CD4-positive, alpha-beta T cell (primary cell): ENCODE data around the gene DNMT3L. TPM values are rescaled to one million over a fixed set of nuclear protein-coding genes. Genes with fewer than 3 reads are reported as not detected.

Source experiments
- ATAC-seq: fragments of 200-7000 bp; cut with Tn5 transposase; one replicate; pipeline ENCODE4 v1.10.0; 2022; ENCODE audit warnings: mild to moderate bottlenecking; ENCODE audit not compliant: poor library complexity
- CTCF ChIA-PET: fragments of 350-600 bp; sonication (Branson Sonifier 250); formaldehyde crosslinking; loops from one replicate; lab custom pipeline; 2021; ENCODE audit warnings: antibody characterized with exemption, inconsistent platforms; lab: Charles Lee
- POLR2A ChIA-PET: fragments of 350-600 bp; sonication (Branson Sonifier 250); formaldehyde crosslinking; loops from one replicate; lab custom pipeline; 2021; ENCODE audit warnings: antibody characterized with exemption, inconsistent platforms; lab: Charles Lee
- DNase-seq, 14 experiments: peaks; one replicate each; pipeline ENCODE4 v3.0.0-alpha.2; 2013 to 2020; ENCODE audit warnings: mixed read lengths in 2 of 14
- H3K27ac ChIP-seq, 2 donors: one replicate each; pipeline versions ENCODE4 v1.5.1 to v1.7.0; 2013; ENCODE audit warnings: low read length in 2 of 2, low read depth in 1 of 2, mild to moderate bottlenecking in 1 of 2
- H3K27me3 ChIP-seq, 2 experiments: 1 replicate in 1 of 2; 2 replicates in 1 of 2; pipeline versions ENCODE4 v1.6.1 to v1.7.0; 2013; ENCODE audit warnings: low read length in 2 of 2, control low read depth in 1 of 2, mild to moderate bottlenecking in 1 of 2, moderate library complexity in 1 of 2; ENCODE audit not compliant: insufficient read depth in 2 of 2, control insufficient read depth in 1 of 2
- H3K36me3 ChIP-seq: one replicate; pipeline ENCODE4 v1.6.1; 2013; ENCODE audit warnings: low read length, control low read depth; ENCODE audit not compliant: insufficient read depth
- H3K4me1 ChIP-seq: one replicate; pipeline ENCODE4 v1.6.1; 2013; ENCODE audit warnings: low read length, control low read depth; ENCODE audit not compliant: insufficient read depth
- H3K4me3 ChIP-seq: one replicate; pipeline ENCODE4 v1.5.1; 2013; ENCODE audit warnings: mild to moderate bottlenecking, low read length, moderate library complexity
- H3K9me3 ChIP-seq, 2 experiments: 1 replicate in 1 of 2; 2 replicates in 1 of 2; pipeline versions ENCODE4 v1.6.1 to v1.7.0; 2013; ENCODE audit warnings: low read length in 2 of 2, mild to moderate bottlenecking in 2 of 2, control low read depth in 1 of 2, moderate library complexity in 1 of 2; ENCODE audit not compliant: control insufficient read depth in 1 of 2, insufficient read depth in 1 of 2
- H3K27ac Mint-ChIP-seq: one replicate; pipeline ENCODE4 v1.8.0; 2020; ENCODE audit warnings: mixed read lengths
- H3K27me3 Mint-ChIP-seq: one replicate; pipeline ENCODE4 v1.8.0; 2021; ENCODE audit warnings: mixed read lengths
- H3K36me3 Mint-ChIP-seq: one replicate; pipeline ENCODE4 v1.8.0; 2021; ENCODE audit warnings: low read depth, mixed read lengths
- H3K4me1 Mint-ChIP-seq: one replicate; pipeline ENCODE4 v1.8.0; 2021; ENCODE audit warnings: low read depth, mixed read lengths
- H3K4me3 Mint-ChIP-seq: one replicate; pipeline ENCODE4 v1.8.0; 2020; ENCODE audit warnings: mild to moderate bottlenecking, mixed read lengths
- H3K9me3 Mint-ChIP-seq: one replicate; pipeline ENCODE4 v1.8.0; 2020; ENCODE audit warnings: mixed read lengths
- intact Hi-C, 2 experiments: fragments of 100-400 bp; cut with DNase I in 1 of 2; cut with micrococcal nuclease in 1 of 2; formaldehyde crosslinking; loops; one replicate each; pipeline versions ENCODE4 v1.15.1 to v1.9.0; 2023 to 2025; cut with DNase I, micrococcal nuclease
- total RNA-seq, 174 experiments: library from RNA in 2 of 174; stranded (reverse) in 2 of 174; gene quantifications; one replicate each; pipeline ENCODE4 v1.2.3 and lab custom pipeline; 2021 to 2026
- TF ChIP-seq, protein P1 (sequence below): fragments of 200-600 bp; IDR thresholded peaks from one replicate; pipeline ENCODE4 v1.8.0; 2022; ENCODE audit warnings: antibody characterized with exemption, mild to moderate bottlenecking

DNMT3L gene
- total RNA-seq, 2 experiments from 2014 or later, result not detected

DNA sequence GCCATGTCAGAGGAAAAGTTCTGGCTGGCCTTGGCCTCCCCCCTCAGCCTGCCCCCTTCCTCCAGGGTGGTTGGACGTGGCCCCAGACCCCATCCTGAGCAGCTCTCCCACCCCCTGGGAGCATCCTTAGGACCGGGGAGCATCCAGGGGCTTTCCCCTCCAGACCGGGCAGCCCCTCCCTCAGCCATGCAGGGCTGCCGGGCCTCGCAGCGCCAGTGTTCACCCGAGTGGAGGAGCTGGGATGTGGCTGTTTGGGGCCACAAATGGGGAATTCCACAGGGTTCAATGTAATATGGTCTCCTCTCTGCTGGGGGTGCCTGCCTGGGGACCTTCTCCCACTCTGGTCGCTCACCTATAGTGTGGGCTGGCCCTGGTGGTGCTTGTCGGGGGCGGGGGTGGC is 33.9 kb upstream of the DNMT3L start:
- TF ChIP-seq, protein P1, sequence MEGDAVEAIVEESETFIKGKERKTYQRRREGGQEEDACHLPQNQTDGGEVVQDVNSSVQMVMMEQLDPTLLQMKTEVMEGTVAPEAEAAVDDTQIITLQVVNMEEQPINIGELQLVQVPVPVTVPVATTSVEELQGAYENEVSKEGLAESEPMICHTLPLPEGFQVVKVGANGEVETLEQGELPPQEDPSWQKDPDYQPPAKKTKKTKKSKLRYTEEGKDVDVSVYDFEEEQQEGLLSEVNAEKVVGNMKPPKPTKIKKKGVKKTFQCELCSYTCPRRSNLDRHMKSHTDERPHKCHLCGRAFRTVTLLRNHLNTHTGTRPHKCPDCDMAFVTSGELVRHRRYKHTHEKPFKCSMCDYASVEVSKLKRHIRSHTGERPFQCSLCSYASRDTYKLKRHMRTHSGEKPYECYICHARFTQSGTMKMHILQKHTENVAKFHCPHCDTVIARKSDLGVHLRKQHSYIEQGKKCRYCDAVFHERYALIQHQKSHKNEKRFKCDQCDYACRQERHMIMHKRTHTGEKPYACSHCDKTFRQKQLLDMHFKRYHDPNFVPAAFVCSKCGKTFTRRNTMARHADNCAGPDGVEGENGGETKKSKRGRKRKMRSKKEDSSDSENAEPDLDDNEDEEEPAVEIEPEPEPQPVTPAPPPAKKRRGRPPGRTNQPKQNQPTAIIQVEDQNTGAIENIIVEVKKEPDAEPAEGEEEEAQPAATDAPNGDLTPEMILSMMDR, result no peak
- no peak overlapping the region for H3K27ac ChIP-seq

DNA sequence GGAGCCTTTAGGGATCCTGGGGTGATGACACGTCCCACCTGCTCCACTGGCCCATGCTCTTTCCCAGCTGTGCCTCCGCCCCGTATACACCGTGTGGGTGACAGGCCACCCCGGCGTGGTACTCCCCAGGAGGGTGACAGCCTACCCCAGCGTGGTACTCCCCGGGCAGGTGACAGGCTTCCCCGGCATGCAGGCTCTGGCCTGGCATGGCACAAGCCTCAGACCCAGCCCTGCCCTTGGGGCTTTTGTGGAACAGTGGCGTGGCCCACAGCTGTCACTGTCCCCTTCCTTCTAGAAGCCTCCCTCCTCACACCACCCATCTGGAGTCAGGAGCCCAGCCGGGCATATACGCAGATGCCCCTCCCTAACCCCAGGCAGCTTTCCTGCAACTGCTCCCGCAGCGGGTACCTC is 33.5 kb upstream of the DNMT3L start:
- Mint-ChIP-seq H3K9me3 (no peaks in the 10 kb centered on the region), H3K4me1 (peaks cover 31% of the 10 kb centered on the region), H3K27me3 (no peaks in the 10 kb centered on the region), H3K27ac (peak overlapping the region; percentile 83), H3K4me3 (peak overlapping the region; percentile 60), H3K36me3 (no peaks in the 10 kb centered on the region)
- peaks cover 0 to 7% of the 10 kb centered on the region in 2 experiments for H3K9me3 ChIP-seq
- no peak for ATAC-seq
- H3K27me3 ChIP-seq, result no peaks in the 10 kb centered on the region
- intact Hi-C loops, result no loop called here
- no peak overlapping the region for H3K27ac ChIP-seq
- ChIA-PET CTCF (no interaction called here), POLR2A (interaction anchor here (1.4 kb wide), 1 partner anchor 43 kb away, joined by 3 read pairs; the partner anchor contains the start of gene CFAP410)
- no peaks in the 10 kb centered on the region for H3K36me3 ChIP-seq
- no peak overlapping the region for H3K4me3 ChIP-seq
- H3K4me1 ChIP-seq, result peaks cover 74% of the 10 kb centered on the region
- TF ChIP-seq, protein P1, result no peak
- peak in 1 of 14 experiments; percentile 34 for DNase-seq

More for the DNA sequence above, 33.9 kb upstream of the DNMT3L start:
- H3K4me3 Mint-ChIP-seq, result peak overlapping the region; percentile 60
- Histone ChIP-seq H3K4me1 (peaks cover 76% of the 10 kb centered on the region), H3K36me3 (no peaks in the 10 kb centered on the region), H3K4me3 (no peak overlapping the region), H3K27me3 (no peaks in the 10 kb centered on the region), H3K9me3 (peaks cover 0 to 7% of the 10 kb centered on the region in 2 experiments)
- no peaks in the 10 kb centered on the region for H3K36me3 Mint-ChIP-seq
- H3K4me1 Mint-ChIP-seq, result peaks cover 31% of the 10 kb centered on the region
- H3K9me3 Mint-ChIP-seq, result no peaks in the 10 kb centered on the region
- H3K27me3 Mint-ChIP-seq, result no peaks in the 10 kb centered on the region
- ChIA-PET POLR2A (no interaction called here), CTCF (no interaction called here)
- ATAC-seq (no peak), DNase-seq (peak in 1 of 14 experiments; percentile 31)
- intact Hi-C loops, result no loop called here
- peak overlapping the region; percentile 83 for H3K27ac Mint-ChIP-seq

DNA sequence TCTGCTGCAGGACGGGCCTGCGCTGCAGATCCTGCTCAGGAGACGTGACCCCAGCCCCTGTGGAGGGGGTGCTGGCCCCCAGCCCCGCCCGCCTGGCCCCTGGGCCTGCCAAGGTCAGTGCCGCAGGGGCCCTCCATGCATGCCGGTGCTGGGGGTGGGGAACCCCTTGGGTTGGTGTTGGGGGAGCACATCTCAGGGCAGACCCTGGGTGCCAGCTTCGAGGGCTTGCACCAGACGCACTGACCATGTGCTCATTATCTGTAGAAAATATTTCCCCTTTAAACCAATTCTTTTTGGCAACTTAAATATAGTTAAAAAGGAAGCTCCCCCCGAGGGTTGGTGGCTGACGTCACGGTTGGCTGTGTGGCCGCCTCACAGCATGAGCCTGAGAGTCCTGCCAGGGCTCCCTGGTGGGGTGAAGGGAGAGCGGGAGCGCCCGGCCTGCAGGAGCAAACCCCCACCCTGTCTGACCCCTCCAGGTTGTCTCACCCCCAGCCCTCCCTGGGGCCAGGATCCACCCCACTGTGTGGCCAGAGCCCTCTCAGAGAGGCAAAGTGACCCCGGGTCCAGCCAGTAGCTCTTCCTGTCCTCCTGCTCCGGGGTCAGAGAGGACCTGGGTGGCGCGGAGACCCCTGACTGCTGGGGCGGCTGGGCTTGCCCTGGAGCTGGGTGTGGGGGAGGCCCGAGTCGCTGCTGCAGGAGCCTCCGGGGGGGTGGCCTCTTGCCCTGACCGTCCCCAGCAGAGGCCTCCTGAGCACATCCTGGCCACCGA is 32.9 kb upstream of the DNMT3L start:
- peak in 4 of 14 experiments; percentile 4 to 38 (median 22) for DNase-seq
- CTCF ChIA-PET, result no interaction called here

More for the DNA sequence above, 32.9 kb upstream of the DNMT3L start:
- Mint-ChIP-seq H3K36me3 (no peaks in the 10 kb centered on the region), H3K27ac (peak overlapping the region; percentile 49), H3K9me3 (no peaks in the 10 kb centered on the region), H3K4me1 (peaks cover 31% of the 10 kb centered on the region), H3K27me3 (no peaks in the 10 kb centered on the region), H3K4me3 (no peak overlapping the region)
- ATAC-seq, result no peak
- H3K27ac ChIP-seq, result no peak overlapping the region
- peaks cover 74% of the 10 kb centered on the region for H3K4me1 ChIP-seq
- POLR2A ChIA-PET, result interaction anchor here (0.5 to 1.4 kb wide), 2 partner anchors 44 to 830 kb away, joined by 3 to 5 read pairs; partner anchors contain the start of gene CFAP410
- no peaks in the 10 kb centered on the region for H3K36me3 ChIP-seq
- H3K27me3 ChIP-seq, result no peaks in the 10 kb centered on the region
- H3K9me3 ChIP-seq, result peaks cover 0 to 7% of the 10 kb centered on the region in 2 experiments
- intact Hi-C loops, result no loop called here
- TF ChIP-seq, protein P1, result no peak
- no peak overlapping the region for H3K4me3 ChIP-seq
